ENCODE results near the gene CIDEB. TPM values are rescaled to one million over a fixed set of nuclear protein-coding genes. Genes with fewer than 3 reads are reported as not detected.

Gene CIDEB
- total and polyA plus RNA-seq, 2 of the 13 experiments (the other 11 are each of a cell fraction or from before 2014, with no cell fraction given), result 35.8 to 110 TPM

- TF ChIP-seq AKNA (CRISPR knock-in tag; IDR thresholded peaks at IDR 0.05; ENCODE audit: borderline replicate concordance), result no peak
- TF ChIP-seq ZNF407 (CRISPR knock-in tag; IDR thresholded peaks at IDR 0.05; ENCODE audit: not compliant biosample characterization), result no peak
- TF ChIP-seq GABPA (IDR thresholded peaks at IDR 0.05; ENCODE audit: low read depth, low read length), result no peak
- no peak for TF ChIP-seq GABPA (CRISPR knock-in tag; IDR thresholded peaks at IDR 0.05; ENCODE audit: low read depth)
- no peak for TF ChIP-seq ATF1 (CRISPR knock-in tag; IDR thresholded peaks at IDR 0.05)
- TF ChIP-seq HMG20B (CRISPR knock-in tag; conservative IDR thresholded peaks at IDR 0.05), result no peak
- no peak for TF ChIP-seq ZNF333 (CRISPR knock-in tag; IDR thresholded peaks at IDR 0.05; ENCODE audit: borderline replicate concordance)
- TF ChIP-seq ZFP41 (CRISPR knock-in tag; IDR thresholded peaks at IDR 0.05; ENCODE audit: borderline replicate concordance), result no peak
- no peak; the same call in 1 of the 2 replicates for TF ChIP-seq SAFB2 (CRISPR knock-in tag; IDR thresholded peaks at IDR 0.05; ENCODE audit: borderline replicate concordance, low read depth)
- no peak for TF ChIP-seq ZNF782 (CRISPR knock-in tag; IDR thresholded peaks at IDR 0.05; ENCODE audit: borderline replicate concordance)
- no peak for TF ChIP-seq MLX (CRISPR knock-in tag; IDR thresholded peaks at IDR 0.05)
- TF ChIP-seq RORA (CRISPR knock-in tag; IDR thresholded peaks at IDR 0.05), result no peak
- no peak for TF ChIP-seq ZNF770 (CRISPR knock-in tag; IDR thresholded peaks at IDR 0.05)
Measured at GRCh38 chr14:24297190-24297964, 10.4 kb downstream of the CIDEB start (continued).

All from HepG2 (cell line).